Measurements from ENCODE around the gene SECISBP2L.

SECISBP2L gene, protein sequence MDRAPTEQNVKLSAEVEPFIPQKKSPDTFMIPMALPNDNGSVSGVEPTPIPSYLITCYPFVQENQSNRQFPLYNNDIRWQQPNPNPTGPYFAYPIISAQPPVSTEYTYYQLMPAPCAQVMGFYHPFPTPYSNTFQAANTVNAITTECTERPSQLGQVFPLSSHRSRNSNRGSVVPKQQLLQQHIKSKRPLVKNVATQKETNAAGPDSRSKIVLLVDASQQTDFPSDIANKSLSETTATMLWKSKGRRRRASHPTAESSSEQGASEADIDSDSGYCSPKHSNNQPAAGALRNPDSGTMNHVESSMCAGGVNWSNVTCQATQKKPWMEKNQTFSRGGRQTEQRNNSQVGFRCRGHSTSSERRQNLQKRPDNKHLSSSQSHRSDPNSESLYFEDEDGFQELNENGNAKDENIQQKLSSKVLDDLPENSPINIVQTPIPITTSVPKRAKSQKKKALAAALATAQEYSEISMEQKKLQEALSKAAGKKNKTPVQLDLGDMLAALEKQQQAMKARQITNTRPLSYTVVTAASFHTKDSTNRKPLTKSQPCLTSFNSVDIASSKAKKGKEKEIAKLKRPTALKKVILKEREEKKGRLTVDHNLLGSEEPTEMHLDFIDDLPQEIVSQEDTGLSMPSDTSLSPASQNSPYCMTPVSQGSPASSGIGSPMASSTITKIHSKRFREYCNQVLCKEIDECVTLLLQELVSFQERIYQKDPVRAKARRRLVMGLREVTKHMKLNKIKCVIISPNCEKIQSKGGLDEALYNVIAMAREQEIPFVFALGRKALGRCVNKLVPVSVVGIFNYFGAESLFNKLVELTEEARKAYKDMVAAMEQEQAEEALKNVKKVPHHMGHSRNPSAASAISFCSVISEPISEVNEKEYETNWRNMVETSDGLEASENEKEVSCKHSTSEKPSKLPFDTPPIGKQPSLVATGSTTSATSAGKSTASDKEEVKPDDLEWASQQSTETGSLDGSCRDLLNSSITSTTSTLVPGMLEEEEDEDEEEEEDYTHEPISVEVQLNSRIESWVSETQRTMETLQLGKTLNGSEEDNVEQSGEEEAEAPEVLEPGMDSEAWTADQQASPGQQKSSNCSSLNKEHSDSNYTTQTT

DNA sequence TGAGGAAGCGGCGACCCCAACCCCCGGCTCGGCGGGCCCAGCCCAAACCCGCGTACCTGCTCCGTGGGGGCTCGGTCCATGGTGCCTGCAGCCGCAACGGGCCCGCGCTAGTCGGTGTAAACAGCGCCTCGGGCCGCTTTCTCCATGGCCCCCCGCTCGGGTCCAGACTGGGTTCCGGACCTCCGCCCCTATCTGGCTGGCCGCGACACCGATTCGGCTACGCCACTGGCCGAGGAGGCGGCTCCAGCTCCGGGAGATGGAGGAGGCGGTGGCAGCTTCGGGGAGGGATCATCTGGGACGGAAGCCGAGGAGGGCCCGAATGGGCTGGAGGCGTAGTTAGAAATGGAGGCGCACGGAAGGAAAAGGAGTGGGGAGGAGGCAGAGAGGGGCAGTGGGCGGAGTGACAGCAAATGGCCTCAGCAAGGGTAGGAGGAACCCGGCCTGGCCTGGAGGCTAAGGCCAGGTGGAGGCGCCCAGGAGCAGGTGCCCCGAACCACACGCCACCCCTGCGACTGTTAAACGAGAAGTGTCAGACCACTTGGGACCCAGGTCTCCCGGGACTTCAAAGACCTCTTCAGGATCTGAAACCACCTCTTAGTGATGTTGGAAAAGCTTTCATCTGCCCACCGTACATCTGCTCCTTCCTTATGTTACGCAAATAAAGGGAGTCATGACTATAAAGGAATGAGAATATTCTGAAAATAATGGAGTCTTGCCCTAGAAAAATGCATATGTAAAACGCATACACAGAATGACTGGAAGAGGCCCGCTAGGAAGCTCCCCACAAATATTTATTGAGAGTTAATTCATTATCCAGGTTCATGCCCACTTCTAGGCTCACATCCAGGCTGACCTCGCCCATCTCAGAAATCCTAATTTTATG is at the start of gene SECISBP2L:
Gene SECISBP2L, minus strand, starts transcription at position 227 of the 883 bp plus-strand sequence. Its CDS starts 147 bp downstream, at position 80.
- no peaks in the 10 kb centered on the region for H3K36me3 ChIP-seq (ENCODE audit: insufficient read depth, insufficient read length, low read length)
- no peaks in the 10 kb centered on the region for H3K4me1 ChIP-seq (ENCODE audit: insufficient read depth, insufficient read length)
- DNase-seq (ENCODE audit: low read depth, low spot score): peak; percentile 90
- H3K27me3 ChIP-seq (ENCODE audit: insufficient read depth, insufficient read length): no peaks in the 10 kb centered on the region
- peak within 1 kb of the TSS; percentile 91 for H3K4me3 ChIP-seq (ENCODE audit: insufficient read length, low read depth)
- peaks cover 4% of the 10 kb centered on the region; the same call in 1 of the 2 replicates for H3K9me3 ChIP-seq (ENCODE audit: insufficient read depth, low read length)
- TF ChIP-seq YY1 (IDR thresholded peaks at IDR 0.05; ENCODE audit: insufficient read depth, insufficient read length) (peak; percentile 90), SUZ12 (IDR thresholded peaks at IDR 0.05; ENCODE audit: extremely low read depth, insufficient read depth, insufficient read length) (no peak)
- peak within 1 kb of the TSS; percentile 89 for H3K9ac ChIP-seq (ENCODE audit: insufficient read length, low read depth)

- H3K27me3 ChIP-seq (ENCODE audit: insufficient read depth, insufficient read length): no peaks in the 10 kb centered on the region
- no peak overlapping the region for H3K9ac ChIP-seq (ENCODE audit: insufficient read length, low read depth)
- H3K36me3 ChIP-seq (ENCODE audit: insufficient read depth, insufficient read length, low read length): no peaks in the 10 kb centered on the region
- no peaks in the 10 kb centered on the region for H3K4me1 ChIP-seq (ENCODE audit: insufficient read depth, insufficient read length)
- DNase-seq (ENCODE audit: low read depth, low spot score): no peak
- TF ChIP-seq ZNF274 (IDR thresholded peaks at IDR 0.05; ENCODE audit: low read depth, low read length): no peak
- no peak for TF ChIP-seq YY1 (IDR thresholded peaks at IDR 0.05; ENCODE audit: insufficient read depth, insufficient read length)
- no peak for TF ChIP-seq SUZ12 (IDR thresholded peaks at IDR 0.05; ENCODE audit: extremely low read depth, insufficient read depth, insufficient read length)
- H3K4me3 ChIP-seq (ENCODE audit: insufficient read length, low read depth): no peak overlapping the region
- H3K9me3 ChIP-seq (ENCODE audit: insufficient read depth, low read length): no peaks in the 10 kb centered on the region
Observed at GRCh38 chr15:49094923-49095322, 48.7 kb upstream of the SECISBP2L start.

- Histone ChIP-seq H3K9ac (ENCODE audit: insufficient read length, low read depth) (no peak overlapping the region), H3K4me3 (ENCODE audit: insufficient read length, low read depth) (no peak overlapping the region), H3K27me3 (ENCODE audit: insufficient read depth, insufficient read length) (no peaks in the 10 kb centered on the region), H3K4me1 (ENCODE audit: insufficient read depth, insufficient read length) (no peaks in the 10 kb centered on the region), H3K36me3 (ENCODE audit: insufficient read depth, insufficient read length, low read length) (no peaks in the 10 kb centered on the region), H3K9me3 (ENCODE audit: insufficient read depth, low read length) (no peaks in the 10 kb centered on the region)
- no peak for DNase-seq (ENCODE audit: low read depth, low spot score)
- TF ChIP-seq ZNF274 (IDR thresholded peaks at IDR 0.05; ENCODE audit: low read depth, low read length) (no peak), YY1 (IDR thresholded peaks at IDR 0.05; ENCODE audit: insufficient read depth, insufficient read length) (no peak), SUZ12 (IDR thresholded peaks at IDR 0.05; ENCODE audit: extremely low read depth, insufficient read depth, insufficient read length) (no peak)
Observed at GRCh38 chr15:49093252-49094105, 47.2 kb upstream of the SECISBP2L start.

DNA sequence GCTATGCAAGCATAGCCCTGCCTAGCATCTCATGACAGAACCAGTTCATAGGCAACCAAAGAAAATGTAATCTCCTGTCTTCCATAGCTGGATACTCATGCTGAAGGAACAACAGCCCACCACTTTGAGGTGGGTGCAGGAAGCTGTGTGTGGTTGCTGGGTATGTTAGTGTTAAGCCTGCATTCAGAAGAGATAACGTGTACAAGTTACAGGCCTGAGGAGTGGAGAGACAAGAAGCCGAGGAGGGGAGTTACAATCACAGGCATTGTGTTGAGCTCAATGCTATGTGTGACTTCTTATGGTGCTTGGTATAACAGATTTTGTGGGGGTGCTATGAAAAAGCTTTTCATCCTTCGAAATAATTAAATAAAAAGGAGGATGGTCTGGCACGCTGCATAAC is 42.8 kb upstream of the SECISBP2L start:
- H3K4me3 ChIP-seq (ENCODE audit: insufficient read length, low read depth): no peak overlapping the region
- H3K4me1 ChIP-seq (ENCODE audit: insufficient read depth, insufficient read length): no peaks in the 10 kb centered on the region
- H3K27me3 ChIP-seq (ENCODE audit: insufficient read depth, insufficient read length): no peaks in the 10 kb centered on the region
- TF ChIP-seq YY1 (IDR thresholded peaks at IDR 0.05; ENCODE audit: insufficient read depth, insufficient read length) (no peak), SUZ12 (IDR thresholded peaks at IDR 0.05; ENCODE audit: extremely low read depth, insufficient read depth, insufficient read length) (no peak), ZNF274 (IDR thresholded peaks at IDR 0.05; ENCODE audit: low read depth, low read length) (no peak)
- DNase-seq (ENCODE audit: low read depth, low spot score): no peak
- no peak overlapping the region for H3K9ac ChIP-seq (ENCODE audit: insufficient read length, low read depth)
- H3K36me3 ChIP-seq (ENCODE audit: insufficient read depth, insufficient read length, low read length): no peaks in the 10 kb centered on the region
- H3K9me3 ChIP-seq (ENCODE audit: insufficient read depth, low read length): no peaks in the 10 kb centered on the region

- no peaks in the 10 kb centered on the region for H3K27me3 ChIP-seq (ENCODE audit: insufficient read depth, insufficient read length)
- H3K4me3 ChIP-seq (ENCODE audit: insufficient read length, low read depth): no peak overlapping the region
- no peaks in the 10 kb centered on the region for H3K36me3 ChIP-seq (ENCODE audit: insufficient read depth, insufficient read length, low read length)
- no peak overlapping the region for H3K9ac ChIP-seq (ENCODE audit: insufficient read length, low read depth)
- no peaks in the 10 kb centered on the region for H3K9me3 ChIP-seq (ENCODE audit: insufficient read depth, low read length)
- no peak for DNase-seq (ENCODE audit: low read depth, low spot score)
- TF ChIP-seq SUZ12 (IDR thresholded peaks at IDR 0.05; ENCODE audit: extremely low read depth, insufficient read depth, insufficient read length) (no peak), ZNF274 (IDR thresholded peaks at IDR 0.05; ENCODE audit: low read depth, low read length) (no peak), YY1 (IDR thresholded peaks at IDR 0.05; ENCODE audit: insufficient read depth, insufficient read length) (no peak)
- no peaks in the 10 kb centered on the region for H3K4me1 ChIP-seq (ENCODE audit: insufficient read depth, insufficient read length)
Observed at GRCh38 chr15:49085696-49086459, 39.6 kb upstream of the SECISBP2L start.

Data from NT2/D1 (cell line).